Mucosa of descending colon (tissue), 3 donors: ENCODE results near the gene TUBA8. TPM values are rescaled to one million over a fixed set of nuclear protein-coding genes. Genes with fewer than 3 reads are reported as not detected.
"Not testable (repeated sequence)": the region's sequence is repeated elsewhere in the genome, so short reads cannot be mapped to it uniquely, and the experiment has no call there.

ENCODE experiments used
- ATAC-seq: fragments of 200-7000 bp; cut with Tn5 transposase; one replicate; pipeline ENCODE4 v1.9.1; 2020; ENCODE audit warnings: mild to moderate bottlenecking, moderate library complexity
- DNase-seq, 3 donors: peaks; one replicate each; pipeline ENCODE4 v3.0.0-alpha.2; 2020
- H3K36me3 ChIP-seq: fragments of 200-600 bp; one replicate; pipeline ENCODE4 v1.8.0; 2021; ENCODE audit warnings: low read depth, mild to moderate bottlenecking
- H3K4me1 ChIP-seq: fragments of 200-600 bp; one replicate; pipeline ENCODE4 v1.8.0; 2021; ENCODE audit warnings: low read depth, mild to moderate bottlenecking
- H3K4me3 ChIP-seq: fragments of 200-600 bp; one replicate; pipeline ENCODE4 v1.8.0; 2021; ENCODE audit warnings: mild to moderate bottlenecking
- H3K9me3 ChIP-seq: fragments of 200-600 bp; one replicate; pipeline ENCODE4 v1.8.0; 2021; ENCODE audit warnings: mild to moderate bottlenecking
- intact Hi-C, 2 donors: fragments of 100-400 bp; cut with DNase I in 1 of 2; cut with micrococcal nuclease in 1 of 2; formaldehyde crosslinking; loops; one replicate each; pipeline versions ENCODE4 v1.11.0 to v1.11.1; 2022; cut with DNase I, micrococcal nuclease
- total RNA-seq, 3 donors: library from RNA; stranded (reverse); fragmentation: NEBNext Ultra II Directional in 2 of 3; extraction: Animal tissue kit (Norgen Biotek cat#: 25700) in 2 of 3; gene quantifications; one replicate each; pipeline versions ENCODE4 v1.2.1 to v1.2.4, GENCODE V29; 2021 to 2023
- TF ChIP-seq, protein P1 (sequence below): fragments of 200-600 bp; IDR thresholded peaks from one replicate; pipeline ENCODE4 v1.8.0; 2022; ENCODE audit warnings: antibody characterized with exemption, mild to moderate bottlenecking
- donor health status: DM: no; HTN: no; CAD: no; lungs with moderate emphysema.
- donor health status: DM: no; HTN: no; CAD: no.
- donor health status: DM: no; HTN: yes; CAD: no.

Gene TUBA8
- total RNA-seq, 3 donors from 2014 or later = 2.7 to 4.7 (median 3.3) TPM

DNA sequence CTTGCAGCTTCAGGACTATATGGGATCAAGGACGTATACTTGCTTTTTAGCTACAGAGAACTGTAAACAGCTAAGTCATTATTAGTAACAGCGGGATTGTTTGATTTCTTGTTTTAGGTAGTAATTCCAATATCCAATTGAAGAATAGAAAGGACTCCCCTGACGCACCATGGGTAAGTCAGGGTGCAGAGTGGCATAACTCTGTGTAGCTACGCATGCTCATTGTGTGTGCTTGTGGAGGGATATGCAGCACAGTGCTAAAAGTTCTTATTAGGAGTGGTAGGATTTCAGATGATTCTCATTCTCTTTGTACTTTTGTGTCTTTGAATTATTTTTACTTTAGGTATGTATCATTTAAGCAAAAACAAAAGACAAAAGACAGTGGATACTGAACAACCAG is 40.6 kb upstream of the TUBA8 start:
- intact Hi-C loops = loop anchor here in 1 of 2 donors (10.0 kb wide), 1 partner anchor 235 kb away; no protein-coding TSS in a partner anchor
- no peak for DNase-seq
- Histone ChIP-seq H3K4me1 (peaks cover 28% of the 10 kb centered on the region), H3K9me3 (no peaks in the 10 kb centered on the region), H3K4me3 (no peak overlapping the region), H3K36me3 (no peaks in the 10 kb centered on the region)
- ATAC-seq = no peak
- TF ChIP-seq, protein P1, sequence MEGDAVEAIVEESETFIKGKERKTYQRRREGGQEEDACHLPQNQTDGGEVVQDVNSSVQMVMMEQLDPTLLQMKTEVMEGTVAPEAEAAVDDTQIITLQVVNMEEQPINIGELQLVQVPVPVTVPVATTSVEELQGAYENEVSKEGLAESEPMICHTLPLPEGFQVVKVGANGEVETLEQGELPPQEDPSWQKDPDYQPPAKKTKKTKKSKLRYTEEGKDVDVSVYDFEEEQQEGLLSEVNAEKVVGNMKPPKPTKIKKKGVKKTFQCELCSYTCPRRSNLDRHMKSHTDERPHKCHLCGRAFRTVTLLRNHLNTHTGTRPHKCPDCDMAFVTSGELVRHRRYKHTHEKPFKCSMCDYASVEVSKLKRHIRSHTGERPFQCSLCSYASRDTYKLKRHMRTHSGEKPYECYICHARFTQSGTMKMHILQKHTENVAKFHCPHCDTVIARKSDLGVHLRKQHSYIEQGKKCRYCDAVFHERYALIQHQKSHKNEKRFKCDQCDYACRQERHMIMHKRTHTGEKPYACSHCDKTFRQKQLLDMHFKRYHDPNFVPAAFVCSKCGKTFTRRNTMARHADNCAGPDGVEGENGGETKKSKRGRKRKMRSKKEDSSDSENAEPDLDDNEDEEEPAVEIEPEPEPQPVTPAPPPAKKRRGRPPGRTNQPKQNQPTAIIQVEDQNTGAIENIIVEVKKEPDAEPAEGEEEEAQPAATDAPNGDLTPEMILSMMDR = no peak

DNA sequence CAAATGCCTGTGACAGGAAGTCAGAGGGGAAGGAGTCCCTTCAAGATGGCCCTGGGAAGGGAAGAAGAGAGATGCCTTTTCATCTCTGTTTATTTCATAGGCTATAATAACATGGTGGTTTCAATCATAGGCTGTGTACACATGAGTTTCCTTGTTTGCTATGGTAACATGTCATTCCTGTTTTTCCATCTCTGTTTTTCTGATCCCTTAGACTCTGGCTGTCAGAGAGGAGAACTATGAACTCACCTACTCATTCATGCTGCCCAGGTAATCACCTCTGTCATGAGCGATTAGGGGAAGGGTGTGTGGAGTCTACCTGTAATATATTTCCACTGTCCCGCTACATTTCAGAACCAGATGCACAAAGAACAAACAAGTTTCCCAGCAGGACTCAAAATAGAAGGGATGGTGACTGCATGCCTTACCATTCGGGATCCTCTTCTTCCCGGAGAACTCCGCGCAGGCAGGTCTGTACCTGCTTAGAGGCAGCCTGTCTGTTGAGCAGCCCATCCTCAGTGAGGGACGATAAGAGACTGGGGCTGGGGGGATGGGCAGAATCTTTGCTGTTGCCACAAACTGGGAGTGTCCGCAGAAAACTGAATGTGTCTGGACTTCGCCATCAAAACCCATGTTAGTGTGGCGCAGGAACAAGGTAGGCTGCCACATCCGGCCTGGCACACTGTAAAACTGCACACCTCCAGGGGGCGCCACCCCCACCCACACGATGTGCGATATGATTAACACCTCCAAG is 39.9 kb upstream of the TUBA8 start:
- DNase-seq (peak in 2 of 3 donors; percentile 44 to 59), ATAC-seq (peak; percentile 76)
- peaks cover 30% of the 10 kb centered on the region for H3K4me1 ChIP-seq
- H3K9me3 ChIP-seq = no peaks in the 10 kb centered on the region
- intact Hi-C loops = loop anchor here in 1 of 2 donors (10.0 kb wide), 1 partner anchor 236 kb away; no protein-coding TSS in a partner anchor
- H3K4me3 ChIP-seq = no peak overlapping the region
- TF ChIP-seq, protein P1 = no peak
- H3K36me3 ChIP-seq = no peaks in the 10 kb centered on the region

DNA sequence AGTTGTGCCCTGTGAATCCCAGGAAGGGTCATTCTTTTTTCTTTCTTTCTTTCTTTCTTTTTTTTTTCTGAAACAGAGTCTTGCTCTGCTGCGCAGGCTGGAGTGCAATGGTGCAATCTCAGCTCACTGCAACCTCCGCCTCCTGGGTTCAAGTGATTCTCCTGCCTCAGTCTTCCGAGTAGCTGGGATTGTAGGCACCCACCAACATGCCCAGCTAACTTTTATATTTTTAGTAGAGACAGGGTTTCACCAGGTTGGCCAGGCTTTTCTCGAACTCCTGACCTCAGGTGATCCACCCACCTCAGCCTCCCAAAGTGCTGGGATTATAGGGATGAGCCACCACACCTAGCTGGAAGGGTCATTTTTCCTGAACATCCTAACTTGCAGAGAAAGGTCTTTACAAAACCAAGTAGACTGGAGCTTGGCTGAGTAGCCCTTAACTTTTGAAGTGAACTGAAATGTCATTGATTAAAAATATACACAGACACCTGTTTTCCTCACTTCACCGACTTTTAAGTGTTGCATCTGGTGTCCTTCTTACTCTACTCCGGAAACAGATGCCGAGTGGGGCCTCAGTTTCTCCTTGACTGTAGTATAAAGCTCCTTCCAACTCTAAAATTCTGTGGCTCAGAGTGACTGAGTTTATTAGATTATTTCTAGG is 39.2 kb upstream of the TUBA8 start:
- peaks cover 34% of the 10 kb centered on the region for H3K4me1 ChIP-seq
- not testable (repeated sequence) for H3K4me3 ChIP-seq, DNase-seq, H3K9me3 ChIP-seq, H3K36me3 ChIP-seq, ATAC-seq
- intact Hi-C loops = loop anchor here in 1 of 2 donors (10.0 kb wide), 1 partner anchor 237 kb away; no protein-coding TSS in a partner anchor

DNA sequence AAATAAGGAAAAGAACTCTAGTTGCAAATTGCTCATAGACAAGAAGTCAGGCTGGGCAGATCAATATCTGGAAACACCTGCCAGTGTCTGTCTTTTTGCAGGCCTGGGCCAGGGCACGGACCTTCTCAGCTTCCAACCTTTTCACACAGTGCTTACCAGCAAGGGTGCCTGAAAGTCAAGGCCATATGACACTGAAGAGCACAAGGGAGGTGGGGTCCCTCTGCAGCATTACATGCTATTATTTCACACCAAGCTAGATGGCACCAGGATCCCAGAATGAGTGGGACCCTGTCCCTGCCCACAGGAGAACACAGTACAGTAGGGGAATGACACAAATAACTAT is 38.7 kb upstream of the TUBA8 start:
- TF ChIP-seq, protein P1 = no peak
- ATAC-seq (no peak), DNase-seq (no peak)
- Histone ChIP-seq H3K4me1 (peaks cover 34% of the 10 kb centered on the region), H3K36me3 (no peaks in the 10 kb centered on the region), H3K9me3 (no peaks in the 10 kb centered on the region), H3K4me3 (no peak overlapping the region)
- intact Hi-C loops = loop anchor here in 1 of 2 donors (10.0 kb wide), 1 partner anchor 237 kb away; no protein-coding TSS in a partner anchor

DNA sequence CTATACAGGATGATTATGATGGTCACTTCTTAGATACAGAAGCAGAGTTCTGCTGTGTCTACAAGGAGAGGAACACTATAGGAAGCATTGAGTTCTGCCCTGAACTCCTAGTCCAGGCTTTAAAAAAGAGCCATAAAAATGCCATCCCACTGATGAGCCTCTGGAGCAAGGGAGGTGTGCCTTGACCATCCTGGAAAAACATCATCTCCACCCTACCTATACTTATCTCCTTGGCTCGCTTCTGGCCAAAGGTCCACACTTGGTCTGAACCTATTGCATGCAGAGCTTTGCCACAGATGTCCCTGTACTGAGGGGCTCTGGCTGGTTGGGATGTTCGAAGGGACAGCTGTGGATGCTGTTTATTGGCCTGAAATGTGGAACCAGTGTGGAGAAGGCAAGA is 37.1 kb upstream of the TUBA8 start:
- TF ChIP-seq, protein P1 = no peak
- intact Hi-C loops = loop anchor here in 1 of 2 donors (10.0 kb wide), 1 partner anchor 239 kb away; no protein-coding TSS in a partner anchor
- Histone ChIP-seq H3K4me3 (no peak overlapping the region), H3K9me3 (no peaks in the 10 kb centered on the region), H3K4me1 (peaks cover 32% of the 10 kb centered on the region), H3K36me3 (no peaks in the 10 kb centered on the region)
- ATAC-seq = peak; percentile 5
- DNase-seq = no peak

DNA sequence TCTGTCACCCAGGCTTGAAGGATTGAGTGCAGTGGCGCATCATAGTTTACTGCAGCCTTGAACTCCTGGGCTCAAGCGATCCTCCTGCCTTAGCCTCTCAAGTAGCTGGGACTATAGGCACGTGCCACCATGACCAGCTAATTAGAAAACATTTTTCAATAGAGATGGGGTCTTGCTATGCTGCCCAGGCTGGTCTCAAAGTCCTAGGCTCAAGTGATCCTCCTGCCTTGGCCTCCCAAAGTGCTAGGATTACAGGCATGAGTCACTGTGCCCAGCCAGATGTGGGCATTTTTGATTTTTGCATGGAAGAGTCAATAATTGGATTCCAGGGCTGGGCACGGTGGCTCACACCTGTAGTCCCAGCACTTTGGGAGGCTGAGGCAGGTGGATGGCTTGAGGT is 36.7 kb upstream of the TUBA8 start:
- intact Hi-C loops = loop anchor here in 1 of 2 donors (10.0 kb wide), 1 partner anchor 239 kb away; no protein-coding TSS in a partner anchor
- peaks cover 30% of the 10 kb centered on the region for H3K4me1 ChIP-seq
- not testable (repeated sequence) for ATAC-seq, DNase-seq, H3K4me3 ChIP-seq, H3K9me3 ChIP-seq, H3K36me3 ChIP-seq
